Stimulated activated CD4-positive, alpha-beta T cell treated with anti-CD3 and anti-CD28 coated beads, TNF-alpha, amount 100 ng/mL, for 4 hours (primary cell): ENCODE data around the gene MRPL53.
"Not testable (repeated sequence)": the region's sequence is repeated elsewhere in the genome, so short reads cannot be mapped to it uniquely, and the experiment has no call there.

Experiments
- DNase-seq, 3 experiments: peaks; one replicate each; pipeline ENCODE4 v3.0.0-alpha.2; 2020; ENCODE audit warnings: low read depth in 3 of 3

Gene MRPL53

GRCh38 chr2:74482801-74483674 lies 10.6 kb upstream of the MRPL53 start, which contains the start of the genes CCDC142 and TTC31:
Gene CCDC142 (minus strand): TSS chr2:74482998. CDS start chr2:74482837, 161 bp downstream.
Gene TTC31 (plus strand): TSS chr2:74483081. CDS start chr2:74483096, 15 bp downstream.
- peak; percentile 84 to 89 (median 86) for DNase-seq

GRCh38 chr2:74481961-74482800 lies 9.7 kb upstream of the MRPL53 start:
- peak in 1 of 3 experiments; percentile 50 for DNase-seq

- DNase-seq, result no peak
These were observed 9.0 kb upstream of the MRPL53 start for GRCh38 chr2:74481431-74481830.

- no peak for DNase-seq
These were observed 2.4 kb upstream of the MRPL53 start for GRCh38 chr2:74474899-74475298.

- no peak for DNase-seq
These were observed 2.0 kb upstream of the MRPL53 start for GRCh38 chr2:74474481-74474880.

GRCh38 chr2:74472945-74473258 lies 422 bp upstream of the MRPL53 start:
- no peak for DNase-seq

- DNase-seq, result no peak
These were observed 981 bp downstream of the MRPL53 start for GRCh38 chr2:74471332-74472065.

GRCh38 chr2:74470742-74471141 lies 1.7 kb downstream of the MRPL53 start:
- DNase-seq, result not testable (repeated sequence)

- no peak for DNase-seq
These were observed 8.1 kb downstream of the MRPL53 start for GRCh38 chr2:74464406-74464805.

- DNase-seq, result no peak
These were observed 9.7 kb downstream of the MRPL53 start for GRCh38 chr2:74462786-74463105.

- DNase-seq, result no peak
These were observed 10.3 kb downstream of the MRPL53 start for GRCh38 chr2:74462054-74462785.

GRCh38 chr2:74461187-74462053 lies 11.1 kb downstream of the MRPL53 start:
- DNase-seq, result no peak

- DNase-seq, result not testable (repeated sequence)
These were observed 12.3 kb downstream of the MRPL53 start for GRCh38 chr2:74460187-74460586.

- DNase-seq, result not testable (repeated sequence)
These were observed 12.9 kb downstream of the MRPL53 start for GRCh38 chr2:74459503-74460118.

- no peak for DNase-seq
These were observed 13.5 kb downstream of the MRPL53 start for GRCh38 chr2:74458938-74459363.

GRCh38 chr2:74458132-74458937 lies 14.1 kb downstream of the MRPL53 start, which contains the start of gene WBP1:
Gene WBP1 (plus strand): TSS chr2:74458438. CDS start chr2:74458603, 165 bp downstream.
- DNase-seq, result peak; percentile 88 to 98 (median 98)

- DNase-seq, result peak; percentile 67 to 75 (median 74)
These were observed 14.8 kb downstream of the MRPL53 start for GRCh38 chr2:74457549-74458131.

GRCh38 chr2:74457129-74457548 lies 15.3 kb downstream of the MRPL53 start:
- DNase-seq, result no peak
